K562 (cell line): ENCODE measurements around the gene CMSS1. TPM values are rescaled to one million over a fixed set of nuclear protein-coding genes. Genes with fewer than 3 reads are reported as not detected.

ENCODE experiments used
- ATAC-seq: fragments of 200-7000 bp; cut with Tn5 transposase; 3 replicates; pipeline ENCODE4 v1.9.1; 2020; ENCODE audit warnings: moderate library complexity
- BruUV-seq: library from RNA; stranded (reverse); fragments of 400-500 nt; replicated peaks from 2 replicates; lab custom pipeline; 2021; lab: Mats Ljungman, UMichigan
- CTCF ChIA-PET: fragments of 300-600 bp; formaldehyde crosslinking; extraction: SDS; loops from one replicate; lab custom pipeline; 2021; ENCODE audit warnings: low intra/inter-chr PET ratio; lab: Yijun Ruan, JAX
- POLR2A ChIA-PET: fragments of 300-600, 350-650 bp; sonication (Branson Sonifier 250); formaldehyde crosslinking; extraction: SDS; loops from one replicate; lab custom pipeline; 2021; ENCODE audit warnings: antibody characterized with exemption, inconsistent platforms; lab: Yijun Ruan, JAX
- DNase-seq, 4 experiments: peaks; one replicate each; pipeline versions ENCODE4 v3.0.0 to v3.0.0-alpha.2; 2011 to 2018; ENCODE audit warnings: low spot score in 3 of 4, mixed read lengths in 3 of 4; ENCODE audit errors: extremely low read depth in 1 of 4
- FAIRE-seq: peaks from 2 replicates; lab custom pipeline; 2011; peaks lifted over from hg19 to GRCh38; lab: Jason Lieb, UNC
- H2AFZ ChIP-seq: 2 replicates; pipeline ENCODE4 v1.6.0; 2011; ENCODE audit warnings: low read depth, low read length, control low read depth, inconsistent platforms
- H3K27ac ChIP-seq: fragments of 200-600 bp; 3 replicates; pipeline ENCODE4 v1.8.0; 2011; ENCODE audit warnings: low read depth, mild to moderate bottlenecking, control low read depth, inconsistent platforms, low read length, moderate library complexity, mixed read lengths; ENCODE audit errors: extremely low read depth
- H3K27me3 ChIP-seq, 2 experiments: fragments of 300-600 bp in 1 of 2; 2 replicates in 1 of 2; 3 replicates in 1 of 2; pipeline versions ENCODE4 v1.6.0 to v1.8.0; 2011; ENCODE audit warnings: inconsistent platforms in 2 of 2, low read length in 2 of 2, mild to moderate bottlenecking in 1 of 2, mixed read lengths in 1 of 2, moderate library complexity in 1 of 2; ENCODE audit not compliant: control insufficient read depth in 2 of 2, insufficient read depth in 2 of 2
- H3K36me3 ChIP-seq: fragments of 300-600 bp; 3 replicates; pipeline ENCODE4 v1.8.0; 2011; ENCODE audit warnings: mild to moderate bottlenecking, low read length, inconsistent platforms; ENCODE audit not compliant: control insufficient read depth, insufficient read depth
- H3K4me1 ChIP-seq, 2 experiments: fragments of 200-600 bp in 1 of 2; replicated peaks in 1 of 2; 2 replicates in 1 of 2; 3 replicates in 1 of 2; pipeline versions ENCODE4 v1.5.1 to v1.8.0; 2011; ENCODE audit warnings: inconsistent platforms in 2 of 2, low read length in 2 of 2, mild to moderate bottlenecking in 1 of 2, mixed read lengths in 1 of 2, moderate library complexity in 1 of 2; ENCODE audit not compliant: control insufficient read depth in 2 of 2, insufficient read depth in 2 of 2
- H3K4me2 ChIP-seq: 2 replicates; pipeline ENCODE4 v1.6.1; 2011; ENCODE audit warnings: low read length, control low read depth, inconsistent platforms, mixed read lengths; ENCODE audit not compliant: insufficient read depth
- H3K4me3 ChIP-seq: fragments of 200-600 bp; sonication (generic), shearing (Covaris generic); 2 replicates; pipeline ENCODE4 v1.5.1; 2016; ENCODE audit warnings: control low read depth, inconsistent platforms
- H3K79me2 ChIP-seq: fragments of 200-600 bp; 3 replicates; pipeline ENCODE4 v1.8.0; 2011; ENCODE audit warnings: low read length, inconsistent platforms; ENCODE audit not compliant: control insufficient read depth, insufficient read depth
- H3K9ac ChIP-seq, 2 experiments: 2 replicates each; pipeline versions ENCODE4 v1.6.0 to v1.6.1; 2011; ENCODE audit warnings: low read depth in 2 of 2, low read length in 2 of 2, control low read depth in 1 of 2, inconsistent platforms in 1 of 2, mild to moderate bottlenecking in 1 of 2, mixed read lengths in 1 of 2; ENCODE audit not compliant: insufficient read depth in 1 of 2
- H3K9me1 ChIP-seq: one replicate; pipeline ENCODE4 v1.6.0; 2011; ENCODE audit warnings: inconsistent platforms, mild to moderate bottlenecking, low read length, moderate library complexity; ENCODE audit not compliant: control insufficient read depth, insufficient read depth
- H3K9me3 ChIP-seq: replicated peaks from 2 replicates; pipeline ENCODE4 v1.5.1; 2011; ENCODE audit warnings: low read depth, low read length, inconsistent platforms; ENCODE audit not compliant: control insufficient read depth, insufficient read depth
- H4K20me1 ChIP-seq: replicated peaks from 2 replicates; pipeline ENCODE4 v1.6.1; 2011; ENCODE audit warnings: low read length, inconsistent platforms, mixed read lengths; ENCODE audit not compliant: control insufficient read depth, insufficient read depth
- FOXP1 ChIP-seq: sonication (generic); formaldehyde crosslinking; IDR thresholded peaks from 2 replicates; pipeline ENCODE4 v1.8.0; 2022; ENCODE audit warnings: mild to moderate bottlenecking, missing genetic modification reagents
- ZNF57 ChIP-seq: fragments of 450-650 bp; formaldehyde crosslinking; IDR thresholded peaks from 2 replicates; pipeline ENCODE4 v1.4.0; 2020; ENCODE audit warnings: mild to moderate bottlenecking, moderate library complexity
- WGBS: fragments of 100-300 bp; shearing (Covaris generic); methylation state at CpG from one replicate; pipeline ENCODE4 v1.1.6; 2016; ENCODE audit warnings: low coverage, mixed read lengths; ENCODE audit not compliant: insufficient coverage; ENCODE audit errors: missing lambda C conversion rate; 5-methylcytosine and 5-hydroxymethylcytosine counted together
- in situ Hi-C: fragments of 300-500 bp; cut with MboI; formaldehyde crosslinking; loops from 4 replicates; pipeline ENCODE4 v1.15.0; 2018; ENCODE audit warnings: inconsistent platforms, mixed read lengths
- intact Hi-C: fragments of 100-400 bp; cut with micrococcal nuclease; formaldehyde crosslinking; loops from 2 replicates; pipeline ENCODE4 v1.14.2; 2022
- polyA plus RNA-seq, 8 experiments: library from polyadenylated mRNA; depleted of rRNA in 4 of 8; stranded (reverse) in 5 of 8; unstranded in 3 of 8; fragments of >200 nt; fragmentation: Nextera tagmentation in 2 of 8; fragmentation: Illumina TruSeq in 1 of 8; extraction: Ambion mirVana in 2 of 8; extraction: Trizol in 1 of 8; gene quantifications; 2 replicates each; pipeline versions ENCODE4 v1.2.1 to v1.2.3, GENCODE V29; 2011 to 2014; ENCODE audit warnings: inconsistent platforms in 1 of 8, missing spikeins in 1 of 8
- total RNA-seq, 7 experiments: library from RNA; depleted of rRNA in 6 of 7; stranded (reverse); fragments of >200 nt in 6 of 7; fragmentation: Illumina TruSeq in 2 of 7; extraction: Trizol in 2 of 7; gene quantifications; 2 replicates each; pipeline versions ENCODE4 v1.2.1 to v1.2.3, GENCODE V29; 2011 to 2021; ENCODE audit warnings: low replicate concordance in 1 of 7
- TF ChIP-seq, protein P1 (sequence below): sonication (generic); formaldehyde crosslinking; IDR thresholded peaks from 2 replicates; pipeline ENCODE4 v1.4.0; 2020; ENCODE audit warnings: mild to moderate bottlenecking, missing genetic modification reagents
- TF ChIP-seq, protein P2 (sequence below), 2 experiments: fragments of 450-650 bp; conservative IDR thresholded peaks; 2 replicates each; pipeline ENCODE4 v1.6.1; 2017; ENCODE audit warnings: mild to moderate bottlenecking in 2 of 2, moderate library complexity in 2 of 2

Gene CMSS1
- total and polyA plus RNA-seq, 9 of the 15 experiments (the other 6 are each of a cell fraction or from before 2014, with no cell fraction given), result 46.9 to 109 (median 72.3) TPM

DNA sequence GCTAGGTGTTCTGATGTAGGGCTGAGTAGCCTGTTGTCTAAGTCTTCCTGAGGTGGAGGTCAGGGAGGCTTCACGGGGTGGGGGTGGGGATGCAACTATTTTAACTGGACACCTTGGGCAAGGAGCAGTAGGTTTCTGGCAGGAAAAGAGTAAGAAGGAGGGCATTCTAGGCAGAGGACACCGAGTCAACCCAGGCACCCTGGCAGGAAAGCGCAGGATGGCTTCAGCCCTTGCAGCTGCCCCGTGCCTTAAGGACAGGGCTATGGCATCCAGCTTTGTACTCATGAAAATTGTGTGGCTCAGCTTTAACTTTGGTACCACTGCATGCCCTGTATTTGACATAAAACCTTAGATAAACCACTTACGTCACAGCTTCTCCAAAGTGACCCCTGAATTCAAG is 303.0 kb downstream of the CMSS1 start:
- no peaks in the 10 kb centered on the region for H3K9me1 ChIP-seq
- H3K9ac ChIP-seq, result no peak overlapping the region
- intact Hi-C loops, result no loop called here
- no peaks in the 10 kb centered on the region for H3K27me3 ChIP-seq
- TF ChIP-seq FOXP1 (no peak), ZNF57 (no peak)
- TF ChIP-seq, protein P1, sequence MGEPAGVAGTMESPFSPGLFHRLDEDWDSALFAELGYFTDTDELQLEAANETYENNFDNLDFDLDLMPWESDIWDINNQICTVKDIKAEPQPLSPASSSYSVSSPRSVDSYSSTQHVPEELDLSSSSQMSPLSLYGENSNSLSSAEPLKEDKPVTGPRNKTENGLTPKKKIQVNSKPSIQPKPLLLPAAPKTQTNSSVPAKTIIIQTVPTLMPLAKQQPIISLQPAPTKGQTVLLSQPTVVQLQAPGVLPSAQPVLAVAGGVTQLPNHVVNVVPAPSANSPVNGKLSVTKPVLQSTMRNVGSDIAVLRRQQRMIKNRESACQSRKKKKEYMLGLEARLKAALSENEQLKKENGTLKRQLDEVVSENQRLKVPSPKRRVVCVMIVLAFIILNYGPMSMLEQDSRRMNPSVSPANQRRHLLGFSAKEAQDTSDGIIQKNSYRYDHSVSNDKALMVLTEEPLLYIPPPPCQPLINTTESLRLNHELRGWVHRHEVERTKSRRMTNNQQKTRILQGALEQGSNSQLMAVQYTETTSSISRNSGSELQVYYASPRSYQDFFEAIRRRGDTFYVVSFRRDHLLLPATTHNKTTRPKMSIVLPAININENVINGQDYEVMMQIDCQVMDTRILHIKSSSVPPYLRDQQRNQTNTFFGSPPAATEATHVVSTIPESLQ (CRISPR knock-in tag), result no peak
- TF ChIP-seq, protein P2, sequence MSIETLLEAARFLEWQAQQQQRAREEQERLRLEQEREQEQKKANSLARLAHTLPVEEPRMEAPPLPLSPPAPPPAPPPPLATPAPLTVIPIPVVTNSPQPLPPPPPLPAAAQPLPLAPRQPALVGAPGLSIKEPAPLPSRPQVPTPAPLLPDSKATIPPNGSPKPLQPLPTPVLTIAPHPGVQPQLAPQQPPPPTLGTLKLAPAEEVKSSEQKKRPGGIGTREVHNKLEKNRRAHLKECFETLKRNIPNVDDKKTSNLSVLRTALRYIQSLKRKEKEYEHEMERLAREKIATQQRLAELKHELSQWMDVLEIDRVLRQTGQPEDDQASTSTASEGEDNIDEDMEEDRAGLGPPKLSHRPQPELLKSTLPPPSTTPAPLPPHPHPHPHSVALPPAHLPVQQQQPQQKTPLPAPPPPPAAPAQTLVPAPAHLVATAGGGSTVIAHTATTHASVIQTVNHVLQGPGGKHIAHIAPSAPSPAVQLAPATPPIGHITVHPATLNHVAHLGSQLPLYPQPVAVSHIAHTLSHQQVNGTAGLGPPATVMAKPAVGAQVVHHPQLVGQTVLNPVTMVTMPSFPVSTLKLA (conservative IDR thresholded peaks at IDR 0.05), result no peak
- ATAC-seq, result no peak
- FAIRE-seq, result no peak
- H3K9me3 ChIP-seq, result no peaks in the 10 kb centered on the region
- ChIA-PET POLR2A (no interaction called here), CTCF (no interaction called here)
- no peak overlapping the region for H3K4me2 ChIP-seq
- BruUV-seq, result no TSS peak
- H2AFZ ChIP-seq, result no peak overlapping the region
- no peaks in the 10 kb centered on the region; the same call in 2 of the 3 replicates for H3K79me2 ChIP-seq
- H3K36me3 ChIP-seq, result no peaks in the 10 kb centered on the region
- no peaks in the 10 kb centered on the region for H3K4me1 ChIP-seq
- no peaks in the 10 kb centered on the region for H4K20me1 ChIP-seq
- H3K27ac ChIP-seq, result no peak overlapping the region
- DNase-seq, result no peak
- H3K4me3 ChIP-seq, result no peak overlapping the region
- 79% methylated on average over 5 of the region's 5 CpGs for WGBS
- in situ Hi-C loops, result no loop called here
